SK-N-DZ (cell line): ENCODE data around the gene SLC35F4.

ENCODE experiments used
- DNase-seq: peaks from one replicate; pipeline ENCODE4 v3.0.0-alpha.2; 2015; ENCODE audit warnings: low spot score

SLC35F4 gene

GRCh38 chr14:57533214-57533613 is 332.7 kb downstream of the SLC35F4 start:
- no peak for DNase-seq

DNA sequence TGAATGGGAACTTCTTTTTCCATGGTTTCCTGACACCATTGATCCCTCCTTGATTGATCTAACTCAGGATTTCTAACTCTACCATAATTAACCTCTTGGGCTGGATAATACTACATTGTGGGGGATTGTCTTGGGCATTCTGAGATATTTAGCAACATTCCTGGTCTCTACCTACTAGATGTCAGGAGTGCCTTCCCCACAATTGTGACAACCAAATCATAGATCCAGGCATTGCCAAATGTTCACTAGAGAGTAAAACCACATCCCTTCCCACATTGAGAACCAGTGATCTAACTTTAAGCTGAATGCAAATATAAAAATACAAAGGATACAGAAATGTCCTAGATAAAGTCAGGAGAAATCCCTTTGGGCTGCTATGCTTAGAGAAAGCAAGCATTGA is 335.3 kb downstream of the SLC35F4 start:
- no peak for DNase-seq

DNA sequence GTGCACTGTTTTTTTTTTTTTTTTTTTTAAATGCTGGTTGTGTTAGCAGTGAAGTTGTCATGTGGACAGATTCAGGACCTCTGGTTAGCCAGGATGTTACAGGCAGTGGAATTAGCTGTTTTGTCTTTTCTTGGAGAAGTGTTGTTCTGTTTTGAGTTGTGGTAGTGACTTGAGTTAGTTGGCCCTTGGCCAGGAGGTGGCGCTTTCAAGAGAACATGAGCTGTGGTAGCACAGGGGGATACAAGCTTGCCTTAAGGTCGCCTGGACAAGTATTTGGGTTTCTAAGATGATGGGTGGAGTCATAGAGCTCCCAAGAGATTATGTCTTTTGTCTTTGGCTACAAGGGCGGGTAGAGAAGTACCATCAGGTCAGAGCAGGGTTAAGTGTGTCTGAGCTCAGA is 338.9 kb downstream of the SLC35F4 start:
- DNase-seq = no peak

GRCh38 chr14:57519043-57519442 is 346.8 kb downstream of the SLC35F4 start:
- no peak for DNase-seq
